NCI-H1417 treated with DMSO at 0.1 percent for 48 hours (cell line): ENCODE measurements around the gene IP6K2.
A peak's percentile ranks its signal among the peaks of the same experiment; 100 is the strongest.

ENCODE experiments used
- DNase-seq: peaks from one replicate; lab custom pipeline; 2025; lab: John Stamatoyannopoulos, UW

Gene IP6K2

DNA sequence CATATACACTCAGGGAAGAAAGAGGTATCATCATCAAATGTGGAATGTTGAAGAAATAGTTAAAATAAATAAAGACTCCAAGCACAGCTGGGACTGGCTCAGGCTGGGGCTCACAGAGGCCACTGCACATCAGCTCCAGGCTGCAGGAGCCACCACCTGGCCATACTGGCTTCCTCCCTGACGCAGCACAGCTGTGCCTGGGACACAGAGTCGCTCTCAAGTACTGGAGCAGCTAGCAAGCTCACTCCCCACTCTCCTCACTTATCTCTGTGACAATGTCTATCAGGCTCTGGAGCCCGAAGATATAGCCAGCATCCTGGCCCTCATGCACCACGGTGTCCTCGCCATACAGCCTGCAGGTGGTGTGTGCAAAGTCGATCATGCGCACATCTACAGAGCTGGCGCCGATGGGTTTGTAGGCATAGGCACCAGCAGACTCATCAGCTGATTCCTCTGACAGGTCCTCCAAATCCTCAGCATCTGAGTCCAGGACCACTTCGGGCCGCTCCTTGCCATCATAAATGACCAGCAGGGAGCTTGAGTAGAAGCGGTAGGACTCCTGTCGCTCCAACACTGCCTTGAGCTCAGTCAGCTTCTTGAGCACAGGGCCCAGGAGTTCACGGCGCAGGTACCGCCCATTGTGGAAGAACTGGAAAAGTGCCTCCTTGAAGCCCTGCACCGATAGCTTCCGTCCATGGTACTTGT, 28.8 kb downstream of the IP6K2 start:
- no peak for DNase-seq

DNA sequence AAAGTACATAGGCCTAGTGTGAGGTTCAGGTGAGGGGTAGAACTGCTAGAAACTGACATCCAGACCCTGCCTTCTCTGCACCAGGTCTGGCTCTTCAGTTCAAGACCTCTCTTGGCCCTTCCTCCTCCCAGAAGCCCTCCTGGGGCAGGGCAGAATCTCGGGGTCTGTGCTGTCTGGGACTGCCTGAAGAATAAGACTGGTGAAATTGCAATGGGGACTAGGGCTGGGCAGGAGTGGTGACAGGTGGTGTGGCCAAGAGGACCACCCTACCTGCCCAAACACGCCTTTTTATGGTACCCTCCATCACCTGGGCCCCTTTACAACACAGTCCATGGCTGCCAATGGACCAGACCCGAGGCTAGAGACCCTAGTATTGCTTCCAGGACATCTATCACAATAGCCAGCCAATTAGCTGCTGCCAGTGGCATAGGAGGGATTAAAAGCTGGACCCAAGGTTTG, 29.8 kb downstream of the IP6K2 start:
- DNase-seq, result no peak

DNA sequence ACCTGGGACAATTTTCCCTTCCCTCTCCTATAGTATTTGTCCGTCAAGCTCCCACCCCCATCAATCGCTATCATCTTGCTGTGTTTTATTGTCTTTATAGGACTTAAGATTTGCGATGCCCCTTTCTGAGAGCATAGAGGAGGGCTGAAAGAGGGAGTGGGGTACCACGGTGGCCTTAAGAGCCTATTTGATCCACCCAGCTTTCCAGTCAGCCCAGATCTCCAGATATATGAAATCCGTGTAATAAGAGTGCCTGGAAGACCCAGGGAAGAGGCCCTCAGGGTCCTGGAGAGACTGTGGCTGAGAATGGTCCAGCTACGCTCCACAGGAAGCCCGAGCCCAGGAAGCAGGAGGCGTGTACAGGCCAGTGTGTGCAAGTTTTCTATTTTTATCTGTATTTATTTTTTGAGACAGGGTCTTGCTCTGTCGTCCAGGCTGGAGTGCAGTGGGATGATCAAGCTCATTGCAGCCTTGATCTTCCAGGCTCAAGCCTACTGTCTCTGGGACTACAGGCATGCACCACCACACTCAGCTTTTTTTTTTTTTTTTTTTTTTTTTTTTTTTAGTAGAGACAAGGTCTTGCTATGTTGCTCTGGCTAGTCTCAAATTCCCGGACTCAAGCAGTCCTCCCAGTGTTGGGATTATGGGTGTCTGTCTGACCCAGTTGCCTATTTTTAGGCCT, 30.3 kb downstream of the IP6K2 start:
- no peak for DNase-seq

DNA sequence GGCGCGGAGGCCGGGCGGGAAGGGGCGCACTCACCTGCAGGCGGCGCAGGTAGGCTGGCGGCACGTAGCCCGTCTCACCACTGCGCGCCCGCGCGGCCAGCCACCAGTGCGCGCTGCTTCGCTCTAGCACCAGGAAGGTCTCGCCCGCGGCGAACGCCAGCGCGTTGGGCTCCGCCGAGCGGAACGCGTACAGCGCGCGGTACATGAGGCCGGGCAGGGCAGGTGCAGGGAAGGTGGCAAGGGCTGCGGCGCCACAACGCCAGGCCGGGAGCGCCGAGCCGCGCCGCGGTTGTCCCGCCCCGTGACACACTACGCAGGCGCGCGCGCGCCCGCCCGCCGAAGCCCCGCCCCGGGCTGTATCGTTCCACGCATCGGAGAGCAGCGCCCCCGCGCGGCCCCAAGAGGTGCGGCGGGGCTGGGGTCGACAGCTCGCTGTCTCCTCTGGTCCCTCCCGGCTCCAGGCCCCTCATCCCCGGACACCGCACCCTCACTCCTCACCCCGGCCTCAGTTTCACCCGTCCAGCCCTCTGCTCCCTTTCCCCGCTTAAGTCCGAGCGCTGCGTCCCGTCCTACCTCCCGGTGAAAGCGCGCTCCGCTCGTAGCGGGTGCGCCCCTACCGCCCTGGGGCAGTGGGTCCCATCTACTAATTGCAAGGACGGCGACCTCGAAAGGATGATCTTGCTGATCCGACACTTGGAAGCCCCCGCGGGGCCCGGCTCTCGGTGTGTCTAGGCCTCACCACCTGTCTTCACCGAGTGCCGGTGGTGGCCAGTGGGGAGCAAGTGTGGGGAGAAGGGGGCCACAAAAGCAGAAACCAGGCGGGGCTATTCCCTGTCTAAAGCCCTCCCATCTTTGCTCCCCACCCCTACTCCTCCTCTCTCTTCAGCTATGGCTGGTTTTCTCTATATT, 31.2 kb downstream of the IP6K2 start, which contains the start of gene NCKIPSD:
Gene NCKIPSD (minus strand): TSS at position 313 of the 909 bp plus-strand sequence. CDS start 108 bp downstream, at position 205.
- DNase-seq, result peak; percentile 49

DNA sequence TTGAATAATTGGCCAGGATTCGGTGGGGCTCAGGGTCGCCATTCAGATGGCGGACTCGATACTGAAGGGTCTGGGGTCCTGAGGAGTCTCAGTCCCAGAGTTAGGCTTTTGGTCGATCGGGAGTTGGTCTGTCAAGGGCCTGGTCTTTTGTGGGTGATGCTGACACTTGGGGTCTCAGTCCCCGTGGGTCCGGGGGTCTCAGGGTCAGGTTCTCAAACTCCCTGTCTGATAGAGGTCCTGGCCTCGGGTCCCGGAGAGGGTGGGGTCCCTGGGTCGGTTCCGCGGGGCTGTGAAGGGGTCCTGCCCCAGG, 31.8 kb downstream of the IP6K2 start:
- no peak for DNase-seq

DNA sequence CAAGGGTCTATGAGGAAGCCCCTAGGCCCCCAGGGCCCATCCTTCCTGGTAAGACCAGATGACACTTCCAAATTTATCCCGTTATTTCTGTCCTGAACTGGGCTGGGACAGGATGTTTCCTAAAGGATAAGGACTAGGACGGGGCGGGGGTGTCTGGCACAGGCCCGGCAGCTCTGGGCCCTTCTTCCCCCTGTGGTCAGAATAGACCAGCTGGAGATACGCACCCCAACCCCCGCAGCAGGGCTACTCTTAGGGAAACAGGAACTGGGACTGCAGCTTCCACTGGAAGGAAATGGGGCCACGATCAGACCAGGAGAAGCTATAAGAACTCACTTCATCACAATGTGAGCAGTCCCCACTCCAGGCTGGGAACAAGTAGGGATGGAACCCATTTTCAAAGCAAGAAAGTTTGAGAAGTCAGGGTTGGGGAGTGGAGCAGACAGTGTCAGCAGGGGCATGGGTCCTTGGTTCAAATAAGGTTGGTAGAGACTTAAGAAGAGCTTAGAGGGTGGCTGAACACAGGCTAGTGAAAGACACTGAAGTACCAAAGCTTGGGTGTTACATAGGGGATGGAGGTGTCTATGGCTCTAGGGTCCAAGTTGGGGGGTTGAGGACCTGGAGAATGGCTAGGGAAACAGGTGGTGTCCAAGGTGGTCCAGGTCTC, 32.4 kb downstream of the IP6K2 start:
- DNase-seq, result no peak

DNA sequence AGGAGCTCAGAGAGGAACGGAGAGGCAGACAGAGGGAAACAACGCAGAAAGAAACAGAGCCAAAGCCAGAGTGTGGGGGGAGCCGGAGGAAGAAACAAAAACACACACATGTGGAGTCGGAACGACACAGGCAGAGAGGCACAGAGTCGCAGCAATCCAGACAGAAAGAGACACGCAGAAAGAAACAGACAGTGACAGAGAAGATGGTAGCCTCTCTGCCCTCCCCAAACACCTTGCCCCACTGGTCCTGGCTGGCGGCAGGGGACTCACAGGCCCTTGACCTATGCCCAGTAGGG, 33.0 kb downstream of the IP6K2 start:
- no peak for DNase-seq

DNA sequence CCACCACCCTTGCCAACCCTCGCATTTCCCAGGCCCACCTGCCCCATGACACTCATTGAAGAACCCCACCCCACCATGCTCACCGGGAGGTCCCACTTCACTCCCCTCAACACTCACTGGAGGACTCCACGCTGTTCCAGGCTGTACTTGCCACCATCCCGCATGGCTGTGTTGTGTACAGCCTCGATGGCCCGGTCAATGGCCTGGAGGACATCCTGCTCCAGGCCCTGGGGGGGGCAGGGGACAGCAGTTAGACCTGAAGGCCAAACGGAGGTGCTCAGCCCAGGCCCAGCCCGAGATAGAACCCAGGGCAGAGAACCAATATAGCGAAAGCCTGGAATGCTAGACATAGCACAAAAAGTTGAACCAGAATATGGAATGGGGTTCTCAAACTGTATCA, 34.2 kb downstream of the IP6K2 start:
- no peak for DNase-seq

DNA sequence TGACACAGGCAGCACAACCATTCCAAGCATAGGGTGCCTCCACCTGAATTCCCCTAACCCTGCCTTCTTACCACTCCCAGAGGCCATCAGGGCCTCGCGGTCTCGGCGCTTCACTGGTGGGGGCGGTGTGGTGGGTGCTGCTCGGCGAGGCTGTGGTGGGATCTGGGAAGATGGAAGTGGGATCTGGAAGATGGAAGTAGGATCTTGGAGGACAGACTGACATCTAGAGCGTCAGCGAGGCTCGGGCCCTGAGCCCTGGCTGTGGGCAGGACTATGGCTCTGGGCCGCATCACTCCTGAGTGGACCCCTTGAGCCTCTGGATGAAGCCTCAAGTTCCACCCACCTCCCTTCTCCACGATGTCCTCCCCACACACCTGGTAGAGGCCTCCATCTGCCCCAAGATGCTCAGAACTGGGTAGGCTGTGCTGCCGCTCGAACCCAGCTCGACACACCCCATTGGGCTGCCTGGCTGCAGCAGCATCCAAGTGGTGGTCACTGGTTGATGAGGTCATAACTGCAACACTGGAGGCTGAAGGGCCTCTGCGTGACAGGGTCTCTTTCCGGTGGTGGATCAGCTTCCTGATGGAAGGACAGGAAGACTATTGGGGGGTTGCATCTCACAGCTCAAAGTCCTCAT, 34.9 kb downstream of the IP6K2 start:
- no peak for DNase-seq

DNA sequence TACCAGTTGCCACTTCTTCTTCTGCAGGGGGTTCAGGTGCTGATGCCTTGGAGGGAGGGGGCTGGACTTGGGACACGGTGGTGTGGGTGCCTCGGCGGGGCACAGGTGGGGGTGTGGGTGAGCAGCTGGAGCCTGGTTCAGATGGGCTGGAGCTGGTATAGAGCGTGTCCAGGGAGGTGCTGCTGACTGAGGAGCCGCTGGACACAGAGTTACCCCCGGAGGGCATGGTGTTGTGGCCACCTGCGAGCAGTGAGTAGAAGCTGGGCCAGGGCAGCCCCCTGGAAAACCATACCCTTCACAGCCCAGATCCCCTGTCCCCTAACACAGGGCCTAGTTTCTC, 35.5 kb downstream of the IP6K2 start:
- no peak for DNase-seq

DNA sequence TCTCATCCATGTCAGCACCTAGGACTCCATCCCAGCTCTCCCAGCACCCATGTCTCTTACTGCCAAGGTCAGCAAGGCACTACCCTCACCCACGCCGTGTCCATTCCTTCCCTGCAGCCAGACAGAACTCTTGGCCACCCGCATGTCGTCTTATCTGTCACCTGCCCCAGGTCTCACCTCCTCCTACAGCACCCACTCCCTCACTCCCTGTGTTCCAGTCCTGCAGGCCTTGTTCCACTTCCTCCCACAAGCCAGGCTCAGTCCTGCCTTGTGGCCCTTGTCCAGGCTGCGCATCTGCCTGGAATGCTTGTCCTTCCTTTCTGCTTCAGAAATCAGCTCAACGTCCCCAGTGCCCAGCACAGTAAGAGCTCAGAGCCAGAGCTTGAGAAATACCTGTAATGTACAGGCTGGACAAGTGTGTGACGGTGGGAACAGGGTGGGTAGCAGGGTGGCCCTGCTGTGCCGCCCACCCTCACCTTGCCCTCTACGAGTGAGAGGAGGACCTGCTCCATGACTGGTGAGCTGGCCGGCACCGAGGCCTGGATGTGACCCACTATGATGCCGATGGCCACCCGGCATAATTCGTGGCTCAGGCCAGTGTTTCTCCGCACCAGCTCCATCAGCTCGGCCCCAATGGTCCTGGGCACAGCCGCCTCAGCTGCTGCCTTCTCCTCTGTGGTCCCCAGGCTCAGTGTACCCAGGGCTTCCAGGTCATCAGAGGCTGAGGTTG, 36.0 kb downstream of the IP6K2 start:
- no peak for DNase-seq

DNA sequence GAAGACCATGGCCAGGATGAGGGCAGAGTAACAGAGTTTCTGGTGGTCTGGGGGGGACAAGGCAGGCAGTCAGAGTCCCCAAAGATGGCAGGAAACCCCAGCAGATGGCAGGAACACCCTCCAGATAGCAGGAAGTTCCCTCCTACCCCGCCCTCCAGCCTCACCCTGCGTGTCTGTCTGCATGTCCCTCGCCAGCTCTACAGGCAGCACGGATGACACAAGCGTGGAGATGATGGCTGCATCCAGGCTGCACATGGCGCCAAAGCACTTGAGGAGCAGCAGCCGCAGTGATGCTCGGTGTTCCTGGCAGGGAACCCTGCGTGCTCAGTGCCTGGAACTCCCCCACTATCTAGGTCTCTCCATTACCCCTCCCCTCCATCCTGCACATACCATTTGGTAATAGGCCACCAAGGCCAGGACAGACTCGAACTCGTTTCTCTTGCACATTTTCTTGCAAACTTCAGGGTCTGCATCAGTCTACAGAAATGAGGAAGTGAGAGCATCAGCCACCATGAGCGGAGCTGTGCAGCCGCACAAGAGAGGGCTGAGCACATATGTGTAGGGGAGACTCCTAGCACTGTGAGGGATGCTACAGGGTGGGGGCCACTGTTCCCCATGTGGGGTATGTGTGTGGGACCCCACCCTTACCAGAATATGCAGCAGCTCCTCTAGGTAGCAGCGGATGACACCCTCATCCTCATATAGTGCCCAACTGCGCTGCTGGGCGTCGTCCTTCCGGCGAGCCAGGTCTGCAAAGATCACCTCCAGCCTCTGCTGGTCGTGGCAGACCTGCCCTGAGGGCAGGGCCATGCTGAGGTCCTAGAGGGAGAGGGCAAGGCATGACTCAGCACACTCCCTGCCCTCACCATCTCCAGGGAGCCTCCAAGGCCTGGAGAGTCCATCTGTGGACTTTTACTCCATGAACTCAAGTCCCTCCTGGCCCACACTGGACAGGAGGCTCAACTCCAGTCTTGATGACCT, 37.3 kb downstream of the IP6K2 start:
- no peak for DNase-seq

DNA sequence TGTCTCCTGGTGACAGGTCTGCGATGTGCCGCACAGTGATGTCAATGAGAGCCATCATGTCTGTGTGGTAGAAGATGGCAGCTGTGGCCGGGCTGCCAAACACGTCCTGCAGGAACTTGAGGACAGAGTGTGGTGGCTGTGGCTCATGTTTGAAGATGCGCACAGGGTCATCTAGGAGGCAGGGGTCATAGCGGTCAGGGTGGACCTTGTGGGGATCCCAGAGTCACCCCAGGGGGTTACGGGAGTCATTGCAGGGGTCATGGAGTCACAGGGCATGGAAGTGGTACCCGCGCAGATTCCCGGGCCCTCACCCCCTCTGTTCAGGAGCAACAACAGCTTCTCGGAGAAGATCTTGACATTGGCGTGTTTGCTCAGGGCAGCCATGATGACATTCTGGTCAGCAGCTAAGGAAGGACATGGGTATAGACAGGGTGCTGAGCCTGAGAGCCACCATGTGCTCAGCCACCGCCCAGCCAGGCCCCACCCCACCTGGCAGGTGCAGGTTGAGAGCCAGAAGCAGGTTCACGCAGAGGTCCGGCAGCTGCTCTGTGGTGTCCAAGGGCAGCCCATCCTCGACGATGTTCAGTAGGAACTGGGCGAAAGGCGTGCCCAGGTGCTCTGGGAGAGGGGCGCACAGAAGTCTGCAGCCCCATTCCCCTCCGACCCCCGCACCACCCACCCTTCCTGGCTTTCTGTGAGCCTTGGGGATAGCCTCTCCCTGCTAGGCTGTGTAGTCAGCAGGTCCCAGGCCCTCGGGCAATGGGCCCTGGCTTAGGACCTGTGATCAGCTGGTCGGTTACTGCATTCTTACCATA, 38.2 kb downstream of the IP6K2 start:
- DNase-seq, result no peak

DNA sequence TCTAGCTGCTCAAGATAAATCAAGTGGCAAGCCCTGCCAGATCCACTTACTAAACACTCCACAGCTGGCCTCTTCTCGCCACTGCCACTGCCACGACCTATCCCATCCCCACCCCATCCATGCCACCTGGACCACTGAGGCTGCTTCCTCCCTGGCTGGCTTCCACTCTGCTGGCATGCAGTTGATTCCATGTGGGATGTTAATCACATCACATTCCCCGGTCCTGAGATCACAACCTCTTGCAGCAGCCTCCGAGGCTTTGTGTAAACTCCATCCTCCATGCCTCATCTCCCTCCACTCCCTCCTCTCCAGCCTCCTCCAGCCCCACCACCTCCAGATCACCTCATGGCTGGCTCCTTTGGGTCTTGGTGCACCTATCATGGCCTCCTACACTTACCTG, 39.0 kb downstream of the IP6K2 start:
- no peak for DNase-seq

DNA sequence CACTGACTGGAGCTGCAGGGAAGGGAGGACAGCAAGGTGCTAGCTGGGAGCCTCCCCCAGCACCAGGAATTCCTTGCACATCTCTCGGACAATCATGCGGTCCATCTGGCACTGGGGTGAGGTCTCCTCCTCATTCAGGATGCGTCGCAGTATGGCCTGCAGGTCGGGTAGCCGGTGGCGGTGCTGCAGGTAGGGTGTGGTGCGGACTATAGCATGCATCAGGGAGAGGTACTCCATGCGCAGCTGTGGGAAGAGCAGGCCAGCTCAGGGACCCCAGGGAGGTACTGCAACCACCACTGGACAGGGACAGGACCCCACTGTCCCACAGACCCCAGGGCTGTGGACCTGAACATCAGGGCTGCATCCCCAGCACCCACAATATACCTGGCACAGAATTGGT, 42.5 kb downstream of the IP6K2 start:
- no peak for DNase-seq

DNA sequence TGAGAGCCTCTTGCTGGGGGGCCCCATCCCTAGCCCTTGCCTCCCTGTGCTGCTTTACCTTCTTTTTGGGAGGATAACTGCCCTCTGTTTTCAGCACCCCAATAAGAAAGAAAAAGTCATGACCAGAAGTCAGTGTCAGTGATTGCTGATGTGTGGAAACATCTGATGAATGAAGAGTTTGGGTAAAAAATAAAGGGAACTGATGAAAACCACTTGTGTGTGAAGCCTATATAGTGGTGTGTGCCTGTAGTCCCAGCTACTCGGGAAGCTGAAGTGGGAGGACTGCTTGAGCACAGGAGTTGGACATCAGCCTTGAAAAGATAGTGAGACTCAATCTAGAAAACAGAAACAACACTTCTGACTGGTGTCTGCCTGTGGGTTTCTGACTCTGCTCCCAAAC, 44.5 kb downstream of the IP6K2 start:
- no peak for DNase-seq

DNA sequence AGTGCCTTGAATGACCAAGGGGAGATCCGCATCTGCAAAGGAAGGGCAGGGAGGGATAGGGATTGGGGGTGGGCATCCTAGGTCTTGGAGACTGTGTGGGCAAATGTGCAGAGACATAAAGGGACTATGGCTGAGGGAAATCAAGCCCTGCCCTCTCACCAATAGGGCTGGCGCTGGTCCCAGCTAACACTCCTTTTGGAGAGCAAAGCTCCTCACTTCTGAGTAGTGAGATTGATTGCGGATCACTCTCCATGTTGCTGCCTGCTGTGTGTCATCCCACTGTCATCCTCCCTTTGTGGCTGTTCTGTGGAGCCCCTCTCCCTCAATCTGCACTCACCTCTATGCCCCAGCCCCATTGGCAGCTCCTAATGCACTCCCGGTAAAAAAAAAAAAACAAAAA, 52.1 kb downstream of the IP6K2 start:
- no peak for DNase-seq

DNA sequence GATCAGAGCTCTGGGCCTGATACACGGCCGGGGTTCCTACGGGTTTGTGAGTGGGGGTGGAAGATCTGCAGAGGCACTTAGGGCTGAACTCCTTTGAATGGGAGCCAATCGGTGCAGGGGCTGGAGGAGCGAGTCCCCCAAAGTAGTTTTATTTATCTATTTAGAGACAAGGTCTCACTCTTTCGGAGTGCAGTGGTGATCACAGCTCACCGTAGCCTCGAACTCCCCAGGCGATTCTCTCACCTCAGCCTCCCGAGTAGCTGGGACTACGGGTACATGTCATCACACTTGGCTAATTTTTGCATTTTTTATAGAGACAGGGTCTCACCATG, 52.7 kb downstream of the IP6K2 start:
- no peak for DNase-seq

DNA sequence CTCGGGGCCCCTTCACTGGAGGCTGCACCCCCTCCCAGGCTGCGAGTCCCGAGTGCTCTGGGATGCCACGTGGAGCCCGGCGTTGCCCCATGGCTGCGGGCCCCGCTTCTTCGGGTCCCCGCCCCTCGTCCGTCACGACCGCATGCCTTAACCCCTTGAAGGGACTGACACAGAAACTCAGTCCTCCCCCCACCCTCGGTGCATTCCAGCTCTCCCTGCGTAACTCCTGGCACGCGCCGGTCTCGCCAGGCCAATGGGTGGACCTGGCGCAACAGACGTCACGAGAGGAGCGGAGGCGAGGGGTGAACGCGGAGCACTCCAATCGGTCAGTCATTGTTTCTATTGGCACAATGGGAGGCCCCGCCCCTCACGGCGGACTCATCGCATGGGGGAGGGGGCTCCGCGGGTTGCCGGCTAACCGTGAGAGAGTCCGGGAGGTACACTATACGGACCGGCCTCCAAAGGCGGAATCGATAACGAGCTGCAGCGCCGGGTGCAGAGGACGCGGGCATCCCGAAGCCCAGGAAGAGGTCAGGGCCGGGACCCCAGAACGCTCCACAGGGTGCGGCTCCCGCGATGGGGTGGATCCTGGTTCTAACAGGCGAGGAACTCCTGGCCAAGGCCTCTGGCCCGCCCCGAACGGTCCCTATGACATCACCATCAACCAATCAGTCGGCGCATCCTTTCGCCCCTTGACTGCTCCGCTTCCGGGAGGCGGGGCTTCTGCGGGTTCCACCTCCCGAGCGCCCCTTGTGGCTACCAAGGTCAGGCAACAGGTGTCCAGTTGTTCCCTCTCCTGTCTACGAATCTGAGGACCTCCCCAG, 53.3 kb downstream of the IP6K2 start:
- DNase-seq, result peak; percentile 73
